HFF-Myc (cell line): ENCODE measurements around the gene IL4I1.

Experiments used
- DNase-seq: peaks from one replicate; pipeline ENCODE4 v3.0.0-alpha.2; 2011; ENCODE audit warnings: low read depth; ENCODE audit errors: extremely low read depth
- H3K4me3 ChIP-seq: replicated peaks from 2 replicates; pipeline ENCODE4 v1.5.1; 2011; ENCODE audit warnings: low read depth, mild to moderate bottlenecking, control low read depth, low read length
- TF ChIP-seq, protein P1 (sequence below): IDR thresholded peaks from 2 replicates; pipeline ENCODE4 v1.5.1; 2012; ENCODE audit warnings: mild to moderate bottlenecking, low read depth, low read length, control low read depth; ENCODE audit errors: missing control alignments

IL4I1 gene

DNA sequence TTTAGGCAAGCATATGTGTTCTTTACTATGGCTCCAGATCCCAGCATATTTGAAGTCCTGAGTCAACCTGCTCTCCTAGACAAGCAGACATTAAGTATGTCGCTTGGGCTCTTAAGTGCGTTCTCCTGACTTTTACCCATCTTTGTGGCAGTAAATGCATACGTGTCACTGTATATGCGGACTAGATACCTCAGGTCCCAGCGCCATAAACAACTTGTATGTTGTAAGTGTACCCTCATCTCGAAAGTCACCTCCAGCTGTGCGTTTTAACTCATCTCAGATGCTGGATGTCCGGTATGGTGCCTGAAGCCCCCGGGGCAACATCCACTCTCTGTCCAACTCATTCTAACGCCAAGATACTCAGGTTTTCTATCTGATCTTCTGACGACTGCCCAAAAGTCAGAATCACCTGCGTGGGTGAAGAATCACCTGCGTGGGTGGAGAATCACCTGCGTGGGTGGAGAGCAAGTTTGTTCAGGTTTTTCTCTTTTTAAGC, 44.0 kb downstream of the IL4I1 start:
- peak overlapping the region; percentile 70 for H3K4me3 ChIP-seq
- TF ChIP-seq, protein P1, sequence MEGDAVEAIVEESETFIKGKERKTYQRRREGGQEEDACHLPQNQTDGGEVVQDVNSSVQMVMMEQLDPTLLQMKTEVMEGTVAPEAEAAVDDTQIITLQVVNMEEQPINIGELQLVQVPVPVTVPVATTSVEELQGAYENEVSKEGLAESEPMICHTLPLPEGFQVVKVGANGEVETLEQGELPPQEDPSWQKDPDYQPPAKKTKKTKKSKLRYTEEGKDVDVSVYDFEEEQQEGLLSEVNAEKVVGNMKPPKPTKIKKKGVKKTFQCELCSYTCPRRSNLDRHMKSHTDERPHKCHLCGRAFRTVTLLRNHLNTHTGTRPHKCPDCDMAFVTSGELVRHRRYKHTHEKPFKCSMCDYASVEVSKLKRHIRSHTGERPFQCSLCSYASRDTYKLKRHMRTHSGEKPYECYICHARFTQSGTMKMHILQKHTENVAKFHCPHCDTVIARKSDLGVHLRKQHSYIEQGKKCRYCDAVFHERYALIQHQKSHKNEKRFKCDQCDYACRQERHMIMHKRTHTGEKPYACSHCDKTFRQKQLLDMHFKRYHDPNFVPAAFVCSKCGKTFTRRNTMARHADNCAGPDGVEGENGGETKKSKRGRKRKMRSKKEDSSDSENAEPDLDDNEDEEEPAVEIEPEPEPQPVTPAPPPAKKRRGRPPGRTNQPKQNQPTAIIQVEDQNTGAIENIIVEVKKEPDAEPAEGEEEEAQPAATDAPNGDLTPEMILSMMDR: no peak
- DNase-seq: no peak

DNA sequence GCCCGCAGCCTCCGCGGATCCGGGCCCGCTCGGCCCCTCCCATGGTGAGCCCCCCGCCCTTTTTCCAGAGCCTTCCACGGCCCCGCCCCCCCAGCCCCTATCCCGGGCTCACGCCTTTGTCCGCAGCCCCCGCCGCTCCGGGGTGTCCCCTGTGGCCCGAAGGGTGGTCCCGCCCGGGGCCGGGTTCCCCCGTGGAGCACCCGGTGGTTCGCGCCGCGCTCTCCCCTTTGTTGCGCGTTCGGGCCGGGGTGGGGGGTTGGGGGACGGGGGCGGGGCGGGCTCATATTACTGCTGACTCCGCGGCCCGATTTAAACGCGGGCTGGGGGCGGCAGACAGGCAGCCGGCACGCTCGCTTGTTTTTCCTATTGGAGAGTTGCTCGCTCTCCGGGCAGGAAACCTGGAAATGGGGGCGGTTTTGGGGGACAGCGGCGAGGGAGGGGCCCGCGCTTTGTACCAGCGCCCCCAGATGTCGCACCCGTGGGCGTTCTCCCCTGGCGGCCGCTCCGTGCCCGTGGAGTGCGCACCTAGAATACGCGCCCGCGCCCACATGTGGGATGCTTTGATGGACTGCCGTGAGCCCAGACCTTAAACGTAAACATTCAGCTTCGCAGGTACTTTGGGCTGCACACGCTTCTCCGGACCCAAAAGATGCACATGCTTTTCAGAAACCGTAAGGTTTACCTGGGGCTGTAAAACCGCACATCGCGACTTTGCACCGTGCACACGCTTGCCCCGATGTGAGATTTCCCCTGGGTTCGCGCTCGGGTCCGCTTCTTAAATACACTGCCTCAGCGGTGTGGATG, 45.0 kb downstream of the IL4I1 start:
- TF ChIP-seq, protein P1: no peak
- no peak for DNase-seq
- peak overlapping the region; percentile 70 for H3K4me3 ChIP-seq

DNA sequence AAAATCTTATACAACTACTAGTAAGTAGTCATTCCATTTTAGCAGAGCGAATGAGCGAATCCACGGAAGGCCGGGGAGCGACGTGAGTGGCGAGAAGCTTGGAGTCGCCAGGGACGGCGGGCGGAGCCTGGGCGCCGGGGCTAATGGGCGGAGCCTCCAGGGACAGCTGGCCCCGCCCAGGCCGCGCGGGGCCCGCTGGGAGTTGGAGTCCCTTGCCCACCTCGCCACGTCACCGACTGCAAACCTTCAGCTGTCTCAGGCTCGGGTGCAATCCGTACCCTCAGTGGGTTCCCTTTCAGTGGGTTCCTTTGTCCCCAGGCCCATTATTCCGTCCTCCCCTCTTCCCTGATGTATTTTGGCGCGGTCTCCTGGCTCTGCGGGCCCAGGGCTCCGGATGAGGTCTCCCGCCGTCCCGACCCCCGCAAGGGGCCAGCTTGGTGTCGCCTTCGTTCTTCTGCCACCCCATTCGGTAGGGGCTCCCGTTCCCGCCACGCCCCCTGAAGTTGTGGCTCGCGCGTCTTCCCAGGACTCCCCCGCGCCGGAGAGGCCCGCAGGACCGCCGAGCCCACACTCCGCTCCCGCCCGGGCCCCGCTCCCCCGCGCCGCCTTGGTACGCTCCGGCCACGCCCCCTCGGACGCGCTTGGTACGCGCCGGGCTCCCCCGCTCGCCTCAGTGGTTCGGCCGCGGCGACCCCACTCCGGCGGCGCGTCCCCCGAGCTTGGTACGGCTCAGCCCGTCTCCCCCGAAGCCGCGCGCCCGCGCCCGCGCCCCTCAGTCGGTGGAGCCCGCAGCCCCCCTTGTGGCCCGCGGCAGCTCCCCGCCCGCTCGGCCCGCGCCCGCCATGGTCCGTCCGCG, 46.0 kb downstream of the IL4I1 start, which contains the start of gene PTOV1:
Gene PTOV1, plus strand, starts transcription at position 673 of the 856 bp plus-strand sequence.
- DNase-seq: peak; percentile 67
- TF ChIP-seq, protein P1: no peak
- peak within 1 kb of the TSS; percentile 70 for H3K4me3 ChIP-seq

DNA sequence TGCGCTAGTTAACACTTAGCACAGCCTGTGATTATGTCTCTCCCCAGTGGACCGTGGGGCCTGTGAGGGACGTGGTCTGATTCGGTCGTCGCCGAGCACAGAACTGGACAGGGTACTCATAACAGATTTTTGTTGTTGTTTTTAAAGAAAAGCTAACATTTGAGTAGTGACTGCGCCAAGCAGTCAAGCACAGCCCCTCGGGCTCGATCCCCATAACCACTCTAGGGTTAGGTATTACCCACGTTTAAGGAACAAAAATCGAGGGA, 46.5 kb downstream of the IL4I1 start:
- TF ChIP-seq, protein P1: no peak
- H3K4me3 ChIP-seq: peak overlapping the region; percentile 70
- DNase-seq: no peak

DNA sequence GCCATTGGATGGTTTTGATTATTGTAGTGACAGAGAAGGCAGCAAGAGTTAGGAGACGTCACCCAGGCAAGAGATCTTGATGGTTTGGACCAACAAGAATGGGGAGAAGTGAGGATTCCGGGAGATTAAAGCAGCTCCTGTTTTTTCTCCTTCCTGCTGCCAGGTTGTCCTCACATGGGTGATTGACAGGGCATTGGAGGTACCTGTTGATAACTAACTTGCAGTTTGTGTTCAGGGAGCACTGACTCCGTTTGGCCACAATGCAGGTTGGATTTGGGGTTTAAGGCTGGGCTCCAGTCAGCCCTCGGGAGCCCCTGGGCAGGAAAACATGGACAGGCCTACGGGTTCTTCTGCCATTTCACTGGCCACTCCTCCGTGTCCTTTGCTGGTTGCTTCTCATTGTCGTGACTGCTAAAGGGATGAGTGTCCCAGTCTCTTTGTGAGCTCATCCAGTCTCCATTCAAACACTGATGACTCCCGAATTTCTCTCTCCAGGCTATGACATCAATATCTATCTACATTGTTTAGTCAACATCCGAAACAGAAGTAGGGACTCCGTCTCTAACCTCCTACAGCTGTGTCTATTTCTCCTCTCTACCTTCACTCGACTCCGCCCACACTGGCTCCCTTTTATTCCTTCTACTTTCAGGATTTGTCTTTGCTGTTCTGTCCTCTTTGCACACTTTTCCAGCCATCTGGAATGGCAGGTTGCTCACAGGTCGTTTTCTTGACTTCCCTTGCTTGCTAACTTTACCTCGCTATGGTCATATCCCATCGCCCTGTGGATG, 47.1 kb downstream of the IL4I1 start:
- TF ChIP-seq, protein P1: no peak
- no peak for DNase-seq
- peak overlapping the region; percentile 70 for H3K4me3 ChIP-seq

DNA sequence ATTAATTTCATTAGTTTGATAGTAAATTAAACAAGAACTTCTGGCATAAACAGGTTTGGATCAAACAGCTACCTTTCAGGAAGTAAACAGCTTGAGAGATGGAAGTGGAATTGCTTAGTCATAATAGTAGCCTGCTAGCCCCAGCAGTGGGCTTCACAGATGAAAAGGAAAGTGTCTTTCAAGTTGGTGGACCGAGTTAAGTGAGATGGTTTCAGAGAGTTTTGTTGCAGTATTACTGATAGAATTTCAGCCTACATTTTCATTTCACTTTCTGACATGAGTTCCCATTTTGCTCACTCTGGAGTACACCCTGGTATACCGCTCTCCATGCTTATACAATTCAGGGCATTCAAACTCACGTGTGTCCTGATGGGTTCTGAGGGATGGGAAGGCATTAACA, 47.7 kb downstream of the IL4I1 start:
- TF ChIP-seq, protein P1: no peak
- no peak for DNase-seq
- H3K4me3 ChIP-seq: no peak overlapping the region
